GM18502 (cell line): ENCODE data around the gene C1orf74.

Experiments
- ATAC-seq: cut with Tn5 transposase; IDR thresholded peaks from one replicate; pipeline ENCODE4 v1.9.1; 2021; ENCODE audit warnings: mild to moderate bottlenecking; ENCODE audit not compliant: unreplicated experiment, poor library complexity

The C1orf74 gene

GRCh38 chr1:209784265-209785169, at the start of gene C1orf74:
C1orf74 (minus strand) TSS chr1:209784559; CDS start chr1:209783634, 925 bp downstream.
- peak; percentile 98 for ATAC-seq

- ATAC-seq = no peak
These were observed 47.3 kb upstream of the C1orf74 start for GRCh38 chr1:209831615-209832014.

GRCh38 chr1:209830722-209831121, 46.4 kb upstream of the C1orf74 start:
- no peak for ATAC-seq

GRCh38 chr1:209829716-209830115, 45.4 kb upstream of the C1orf74 start:
- no peak for ATAC-seq

GRCh38 chr1:209827384-209828262, 43.3 kb upstream of the C1orf74 start, which contains the start of gene UTP25:
UTP25 (plus strand) TSS chr1:209827972; CDS start chr1:209828064, 92 bp downstream.
- ATAC-seq = peak; percentile 93

- ATAC-seq = no peak
These were observed 41.5 kb upstream of the C1orf74 start for GRCh38 chr1:209825591-209826434.

GRCh38 chr1:209823143-209824041, 39.0 kb upstream of the C1orf74 start:
- ATAC-seq = peak; percentile 42

- no peak for ATAC-seq
These were observed 38.3 kb upstream of the C1orf74 start for GRCh38 chr1:209822706-209823105.

GRCh38 chr1:209820986-209821385, 36.6 kb upstream of the C1orf74 start:
- ATAC-seq = no peak

GRCh38 chr1:209819058-209819457, 34.7 kb upstream of the C1orf74 start:
- ATAC-seq = no peak

- no peak for ATAC-seq
These were observed 33.3 kb upstream of the C1orf74 start for GRCh38 chr1:209817691-209818090.

- ATAC-seq = no peak
These were observed 32.6 kb upstream of the C1orf74 start for GRCh38 chr1:209816923-209817322.

GRCh38 chr1:209815931-209816341, 31.6 kb upstream of the C1orf74 start:
- ATAC-seq = no peak

- no peak for ATAC-seq
These were observed 31.1 kb upstream of the C1orf74 start for GRCh38 chr1:209815490-209815889.

GRCh38 chr1:209813902-209814301, 29.5 kb upstream of the C1orf74 start:
- ATAC-seq = no peak

GRCh38 chr1:209810783-209811182, 26.4 kb upstream of the C1orf74 start:
- ATAC-seq = no peak

GRCh38 chr1:209809611-209810010, 25.3 kb upstream of the C1orf74 start:
- no peak for ATAC-seq

- no peak for ATAC-seq
These were observed 23.8 kb upstream of the C1orf74 start for GRCh38 chr1:209808059-209808581.

GRCh38 chr1:209807509-209807908, 23.1 kb upstream of the C1orf74 start:
- ATAC-seq = no peak
